Measurements from ENCODE around the gene PLS1. TPM values are rescaled to one million over a fixed set of nuclear protein-coding genes. Genes with fewer than 3 reads are reported as not detected.

The PLS1 gene
- total RNA-seq, 1 experiment from 2014 or later, result 2.1 TPM

Other genes starting within 250 kb of the PLS1 start
- 11.2 and 20.2 TPM in 2 replicates for gene XRN1, start 148.4 kb upstream of the PLS1 start, total RNA-seq (2014; rRNA removed; shearing (Covaris generic); ENCODE audit: low replicate concordance)
- 11.1 and 53.0 TPM in 2 replicates for gene ATR, start 17.7 kb upstream of the PLS1 start, total RNA-seq (2014; rRNA removed; shearing (Covaris generic); ENCODE audit: low replicate concordance)
- 2.3 and 2.6 TPM in 2 replicates for gene TRPC1, start 127.6 kb downstream of the PLS1 start, total RNA-seq (2014; rRNA removed; shearing (Covaris generic); ENCODE audit: low replicate concordance)